ENCODE measurements around the gene NIBAN1. TPM values are rescaled to one million over a fixed set of nuclear protein-coding genes. Genes with fewer than 3 reads are reported as not detected.

The NIBAN1 gene
- total and polyA plus RNA-seq, 9 of the 15 experiments (the other 6 are each of a cell fraction or from before 2014, with no cell fraction given), result 1.5 to 26.6 (median 16.2) TPM

DNA sequence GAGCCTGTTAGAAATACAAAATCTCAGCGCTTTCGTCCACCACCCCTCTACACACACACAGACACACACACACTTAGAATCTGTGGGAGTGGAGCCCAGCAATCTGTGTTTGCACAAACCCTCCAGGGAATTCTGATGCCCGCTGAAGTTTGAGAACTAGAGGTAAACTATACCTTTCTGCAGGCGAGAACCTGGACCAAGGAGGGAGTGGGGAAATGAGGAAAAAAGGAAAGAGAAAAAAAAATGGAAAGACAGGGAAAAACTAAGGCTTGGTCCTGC lies 468 bp upstream of the NIBAN1 start:
- ATAC-seq (no peak), FAIRE-seq (no peak), DNase-seq (ENCODE audit: extremely low read depth in 1 of 4, low spot score in 3 of 4) (no peak)
- in situ Hi-C loops (cut with MboI), result no loop called here
- intact Hi-C loops (cut with micrococcal nuclease), result no loop called here
- Histone ChIP-seq H3K9me1 (ENCODE audit: control insufficient read depth, insufficient read depth, low read length) (no peaks in the 10 kb centered on the region), H2AFZ (ENCODE audit: low read depth, low read length) (peak overlapping the region; percentile 95), H3K79me2 (ENCODE audit: control insufficient read depth, insufficient read depth, low read length) (peaks cover 36% of the 10 kb centered on the region), H3K36me3 (ENCODE audit: control insufficient read depth, insufficient read depth, low read length) (no peaks in the 10 kb centered on the region), H3K9ac (ENCODE audit: insufficient read depth in 1 of 2, low read depth in 2 of 2, low read length in 2 of 2) (peak overlapping the region in 1 of 2 experiments; percentile 96; a peak in 2 of 4 replicates), H3K4me2 (ENCODE audit: insufficient read depth, low read length) (peak overlapping the region; percentile 97), H4K20me1 (replicated peaks; ENCODE audit: control insufficient read depth, insufficient read depth, low read length) (no peaks in the 10 kb centered on the region), H3K4me1 (replicated peaks in 1 of 2; ENCODE audit: control insufficient read depth in 2 of 2, insufficient read depth in 2 of 2, low read length in 2 of 2) (peaks cover 13 to 18% of the 10 kb centered on the region in 2 experiments; a peak in 4 of 5 replicates), H3K4me3 (peak overlapping the region; percentile 75; the same call in 1 of the 2 replicates), H3K27me3 (ENCODE audit: control insufficient read depth in 2 of 2, insufficient read depth in 2 of 2, low read length in 2 of 2) (no peaks in the 10 kb centered on the region), H3K9me3 (replicated peaks; ENCODE audit: control insufficient read depth, insufficient read depth, low read depth, low read length) (no peaks in the 10 kb centered on the region), H3K27ac (ENCODE audit: extremely low read depth, low read depth, low read length) (no peak overlapping the region)
- WGBS (ENCODE audit: insufficient coverage, low coverage, missing lambda C conversion rate), result 49% methylated on average over 4 of the region's 4 CpGs
- BruUV-seq (replicated peaks), result no TSS peak
- TF ChIP-seq, protein P1, sequence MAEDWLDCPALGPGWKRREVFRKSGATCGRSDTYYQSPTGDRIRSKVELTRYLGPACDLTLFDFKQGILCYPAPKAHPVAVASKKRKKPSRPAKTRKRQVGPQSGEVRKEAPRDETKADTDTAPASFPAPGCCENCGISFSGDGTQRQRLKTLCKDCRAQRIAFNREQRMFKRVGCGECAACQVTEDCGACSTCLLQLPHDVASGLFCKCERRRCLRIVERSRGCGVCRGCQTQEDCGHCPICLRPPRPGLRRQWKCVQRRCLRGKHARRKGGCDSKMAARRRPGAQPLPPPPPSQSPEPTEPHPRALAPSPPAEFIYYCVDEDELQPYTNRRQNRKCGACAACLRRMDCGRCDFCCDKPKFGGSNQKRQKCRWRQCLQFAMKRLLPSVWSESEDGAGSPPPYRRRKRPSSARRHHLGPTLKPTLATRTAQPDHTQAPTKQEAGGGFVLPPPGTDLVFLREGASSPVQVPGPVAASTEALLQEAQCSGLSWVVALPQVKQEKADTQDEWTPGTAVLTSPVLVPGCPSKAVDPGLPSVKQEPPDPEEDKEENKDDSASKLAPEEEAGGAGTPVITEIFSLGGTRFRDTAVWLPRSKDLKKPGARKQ (CRISPR knock-in tag; IDR thresholded peaks at IDR 0.05), result 0 out of 2 replicates have a peak, but pooled peaks have one; percentile 14
- TF ChIP-seq FOS (IDR thresholded peaks at IDR 0.05; ENCODE audit: extremely low read depth, insufficient read length) (no peak), ZNF347 (CRISPR knock-in tag; IDR thresholded peaks at IDR 0.05; ENCODE audit: low read depth) (no peak), NFE2L1 (tag; IDR thresholded peaks at IDR 0.05; ENCODE audit: borderline replicate concordance, low read depth) (no peak), EP400 (IDR thresholded peaks at IDR 0.05) (no peak), LCOR (CRISPR knock-in tag; IDR thresholded peaks at IDR 0.05) (no peak), ZNF121 (CRISPR knock-in tag; conservative IDR thresholded peaks at IDR 0.05) (no peak), MYNN (IDR thresholded peaks at IDR 0.05) (no peak), MYNN (CRISPR knock-in tag; IDR thresholded peaks at IDR 0.05) (no peak), POU5F1 (IDR thresholded peaks at IDR 0.05; ENCODE audit: borderline replicate concordance, low read depth, low read length, partially characterized antibody) (no peak), BACH1 (tag; IDR thresholded peaks at IDR 0.05) (0 out of 2 replicates have a peak, but pooled peaks have one; percentile 43), CREB1 (IDR thresholded peaks at IDR 0.05) (no peak), CREB1 (CRISPR knock-in tag; IDR thresholded peaks at IDR 0.05) (no peak)
- TF ChIP-seq, protein P2, sequence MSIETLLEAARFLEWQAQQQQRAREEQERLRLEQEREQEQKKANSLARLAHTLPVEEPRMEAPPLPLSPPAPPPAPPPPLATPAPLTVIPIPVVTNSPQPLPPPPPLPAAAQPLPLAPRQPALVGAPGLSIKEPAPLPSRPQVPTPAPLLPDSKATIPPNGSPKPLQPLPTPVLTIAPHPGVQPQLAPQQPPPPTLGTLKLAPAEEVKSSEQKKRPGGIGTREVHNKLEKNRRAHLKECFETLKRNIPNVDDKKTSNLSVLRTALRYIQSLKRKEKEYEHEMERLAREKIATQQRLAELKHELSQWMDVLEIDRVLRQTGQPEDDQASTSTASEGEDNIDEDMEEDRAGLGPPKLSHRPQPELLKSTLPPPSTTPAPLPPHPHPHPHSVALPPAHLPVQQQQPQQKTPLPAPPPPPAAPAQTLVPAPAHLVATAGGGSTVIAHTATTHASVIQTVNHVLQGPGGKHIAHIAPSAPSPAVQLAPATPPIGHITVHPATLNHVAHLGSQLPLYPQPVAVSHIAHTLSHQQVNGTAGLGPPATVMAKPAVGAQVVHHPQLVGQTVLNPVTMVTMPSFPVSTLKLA (conservative IDR thresholded peaks at IDR 0.05), result no peak
- TF ChIP-seq, protein P3, sequence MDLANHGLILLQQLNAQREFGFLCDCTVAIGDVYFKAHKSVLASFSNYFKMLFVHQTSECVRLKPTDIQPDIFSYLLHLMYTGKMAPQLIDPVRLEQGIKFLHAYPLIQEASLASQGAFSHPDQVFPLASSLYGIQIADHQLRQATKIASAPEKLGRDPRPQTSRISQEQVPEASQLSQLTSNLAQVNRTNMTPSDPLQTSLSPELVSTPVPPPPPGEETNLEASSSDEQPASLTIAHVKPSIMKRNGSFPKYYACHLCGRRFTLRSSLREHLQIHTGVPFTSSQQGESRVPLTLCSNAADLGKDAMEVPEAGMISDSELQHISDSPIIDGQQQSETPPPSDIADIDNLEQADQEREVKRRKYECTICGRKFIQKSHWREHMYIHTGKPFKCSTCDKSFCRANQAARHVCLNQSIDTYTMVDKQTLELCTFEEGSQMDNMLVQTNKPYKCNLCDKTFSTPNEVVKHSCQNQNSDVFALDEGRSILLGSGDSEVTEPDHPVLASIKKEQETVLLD (IDR thresholded peaks at IDR 0.05), result no peak
- CTCF ChIA-PET (ENCODE audit: low intra/inter-chr PET ratio), result no interaction called here
- POLR2A ChIA-PET, result interaction anchor here (0.6 to 8.3 kb wide), 27 partner anchors 7 to 1037 kb away, joined by 3 to 63 read pairs (median 4); partner anchors contain the start of genes EDEM3 and IVNS1ABP

Measured in K562 (cell line).